Measurements from ENCODE around the gene TRABD. TPM values are rescaled to one million over a fixed set of nuclear protein-coding genes. Genes with fewer than 3 reads are reported as not detected.

The TRABD gene
- total and polyA plus RNA-seq, 2 donors (not counting 1 experiment from before 2014, with no cell fraction given), result 11.8 to 17.2 TPM

- H3K79me2 ChIP-seq (ENCODE audit: control insufficient read depth, insufficient read depth, low read length), result no peaks in the 10 kb centered on the region
- no peaks in the 10 kb centered on the region for H3K4me1 ChIP-seq (ENCODE audit: control insufficient read depth, extremely low read depth, insufficient read depth, low read length)
- H2AFZ ChIP-seq (ENCODE audit: low read length), result no peak overlapping the region
- no peak overlapping the region for H3K4me2 ChIP-seq (ENCODE audit: extremely low read depth, insufficient read depth, low read length)
- peaks cover 19% of the 10 kb centered on the region for H3K27me3 ChIP-seq (ENCODE audit: control insufficient read depth, insufficient read depth, low read length)
- H4K20me1 ChIP-seq (ENCODE audit: control insufficient read depth, extremely low read depth, insufficient read depth, low read length), result no peaks in the 10 kb centered on the region
- H3K9me3 ChIP-seq (ENCODE audit: control insufficient read depth, insufficient read depth, low read depth, low read length), result no peaks in the 10 kb centered on the region
- H3K9ac ChIP-seq (ENCODE audit: insufficient read depth, low read length), result no peak overlapping the region
- no peak overlapping the region for H3K27ac ChIP-seq (ENCODE audit: insufficient read depth, low read length)
- no peak for DNase-seq (ENCODE audit: low read depth in 2 of 2)
- H3K36me3 ChIP-seq (ENCODE audit: control insufficient read depth, insufficient read depth, low read length), result no peaks in the 10 kb centered on the region
- no peak for TF ChIP-seq EZH2 (IDR thresholded peaks at IDR 0.05; ENCODE audit: low read length, missing control alignments)
- no peak for TF ChIP-seq CTCF (conservative IDR thresholded peaks at IDR 0.05 in 1 of 2, IDR thresholded peaks at IDR 0.05 in 1 of 2; ENCODE audit: low read depth in 1 of 2, low read length in 2 of 2)
- H3K4me3 ChIP-seq (replicated peaks in 1 of 4; ENCODE audit: control extremely low read depth in 1 of 4, insufficient read depth in 1 of 4, low read depth in 3 of 4, low read length in 4 of 4), result no peak overlapping the region
These were observed 42.6 kb upstream of the TRABD start for GRCh38 chr22:50143096-50143495.

GRCh38 chr22:50144005-50144614 is 41.6 kb upstream of the TRABD start:
- Histone ChIP-seq H2AFZ (ENCODE audit: low read length) (no peak overlapping the region), H3K79me2 (ENCODE audit: control insufficient read depth, insufficient read depth, low read length) (no peaks in the 10 kb centered on the region), H3K27ac (ENCODE audit: insufficient read depth, low read length) (no peak overlapping the region), H3K36me3 (ENCODE audit: control insufficient read depth, insufficient read depth, low read length) (no peaks in the 10 kb centered on the region), H3K9me3 (ENCODE audit: control insufficient read depth, insufficient read depth, low read depth, low read length) (no peaks in the 10 kb centered on the region), H3K4me1 (ENCODE audit: control insufficient read depth, extremely low read depth, insufficient read depth, low read length) (no peaks in the 10 kb centered on the region), H3K27me3 (ENCODE audit: control insufficient read depth, insufficient read depth, low read length) (peaks cover 19% of the 10 kb centered on the region), H3K4me3 (replicated peaks in 1 of 4; ENCODE audit: control extremely low read depth in 1 of 4, insufficient read depth in 1 of 4, low read depth in 3 of 4, low read length in 4 of 4) (no peak overlapping the region), H4K20me1 (ENCODE audit: control insufficient read depth, extremely low read depth, insufficient read depth, low read length) (no peaks in the 10 kb centered on the region), H3K4me2 (ENCODE audit: extremely low read depth, insufficient read depth, low read length) (no peak overlapping the region), H3K9ac (ENCODE audit: insufficient read depth, low read length) (no peak overlapping the region)
- DNase-seq (ENCODE audit: low read depth in 2 of 2), result no peak
- TF ChIP-seq CTCF (conservative IDR thresholded peaks at IDR 0.05 in 1 of 2, IDR thresholded peaks at IDR 0.05 in 1 of 2; ENCODE audit: low read depth in 1 of 2, low read length in 2 of 2), result no peak
- TF ChIP-seq EZH2 (IDR thresholded peaks at IDR 0.05; ENCODE audit: low read length, missing control alignments), result no peak

- H3K9ac ChIP-seq (ENCODE audit: insufficient read depth, low read length), result no peak overlapping the region
- no peak for DNase-seq (ENCODE audit: low read depth in 2 of 2)
- no peak overlapping the region for H3K27ac ChIP-seq (ENCODE audit: insufficient read depth, low read length)
- H3K4me2 ChIP-seq (ENCODE audit: extremely low read depth, insufficient read depth, low read length), result no peak overlapping the region
- H3K79me2 ChIP-seq (ENCODE audit: control insufficient read depth, insufficient read depth, low read length), result no peaks in the 10 kb centered on the region
- no peaks in the 10 kb centered on the region for H3K4me1 ChIP-seq (ENCODE audit: control insufficient read depth, extremely low read depth, insufficient read depth, low read length)
- TF ChIP-seq CTCF (conservative IDR thresholded peaks at IDR 0.05 in 1 of 2, IDR thresholded peaks at IDR 0.05 in 1 of 2; ENCODE audit: low read depth in 1 of 2, low read length in 2 of 2) (no peak), EZH2 (IDR thresholded peaks at IDR 0.05; ENCODE audit: low read length, missing control alignments) (no peak)
- H3K27me3 ChIP-seq (ENCODE audit: control insufficient read depth, insufficient read depth, low read length), result peaks cover 16% of the 10 kb centered on the region
- H4K20me1 ChIP-seq (ENCODE audit: control insufficient read depth, extremely low read depth, insufficient read depth, low read length), result no peaks in the 10 kb centered on the region
- no peaks in the 10 kb centered on the region for H3K9me3 ChIP-seq (ENCODE audit: control insufficient read depth, insufficient read depth, low read depth, low read length)
- no peak overlapping the region for H3K4me3 ChIP-seq (replicated peaks in 1 of 4; ENCODE audit: control extremely low read depth in 1 of 4, insufficient read depth in 1 of 4, low read depth in 3 of 4, low read length in 4 of 4)
- no peak overlapping the region for H2AFZ ChIP-seq (ENCODE audit: low read length)
- H3K36me3 ChIP-seq (ENCODE audit: control insufficient read depth, insufficient read depth, low read length), result no peaks in the 10 kb centered on the region
These were observed 39.8 kb upstream of the TRABD start for GRCh38 chr22:50145721-50146438.

Data from fibroblast of lung (primary cell).